K562 (cell line): ENCODE results near the gene AMIGO1. TPM values are rescaled to one million over a fixed set of nuclear protein-coding genes. Genes with fewer than 3 reads are reported as not detected.

Source experiments
- ADNP ChIP-seq: fragments of 200-800 bp; sonication (Bioruptor generic); IDR thresholded peaks from 2 replicates; pipeline ENCODE4 v1.6.1; 2016; ENCODE audit warnings: missing genetic modification characterization, missing compliant biosample characterization
- CTBP1 ChIP-seq: fragments of 450-650 bp; IDR thresholded peaks from 2 replicates; pipeline ENCODE4 v1.6.1; 2016; ENCODE audit warnings: borderline replicate concordance
- E2F6 ChIP-seq, 2 experiments: IDR thresholded peaks; 2 replicates each; pipeline ENCODE4 v1.6.1; 2011; ENCODE audit warnings: borderline replicate concordance in 1 of 2, control low read depth in 1 of 2, low read depth in 1 of 2, low read length in 1 of 2, mild to moderate bottlenecking in 1 of 2, mixed read lengths in 1 of 2, moderate library complexity in 1 of 2; ENCODE audit not compliant: insufficient read depth in 1 of 2, insufficient read length in 1 of 2, poor library complexity in 1 of 2, severe bottlenecking in 1 of 2; ENCODE audit errors: extremely low read depth in 1 of 2
- HMGN3 ChIP-seq: IDR thresholded peaks from 2 replicates; pipeline ENCODE4 v1.6.1; 2011; ENCODE audit warnings: borderline replicate concordance, low read depth, mild to moderate bottlenecking, mixed read lengths, low read length; ENCODE audit not compliant: insufficient read length; ENCODE audit errors: extremely low read depth
- HNRNPK ChIP-seq: fragments of 200-400 bp; formaldehyde crosslinking; IDR thresholded peaks from one replicate; pipeline ENCODE4 v1.6.1; 2018; ENCODE audit warnings: mild to moderate bottlenecking, low read depth, low read length; ENCODE audit not compliant: poor library complexity, severe bottlenecking
- KAT7 ChIP-seq: sonication (generic); formaldehyde crosslinking; IDR thresholded peaks from 2 replicates; pipeline ENCODE4 v1.8.0; 2022; ENCODE audit warnings: missing genetic modification reagents, mild to moderate bottlenecking, borderline replicate concordance
- MEF2D ChIP-seq: conservative IDR thresholded peaks from 2 replicates; pipeline ENCODE4 v1.6.1; 2016; ENCODE audit warnings: low read depth, missing genetic modification characterization, missing compliant biosample characterization
- NFE2L1 ChIP-seq: fragments of 450-650 bp; IDR thresholded peaks from 2 replicates; pipeline ENCODE4 v1.6.1; 2016; ENCODE audit warnings: missing genetic modification characterization, low read depth, mild to moderate bottlenecking, missing compliant biosample characterization, moderate library complexity, borderline replicate concordance
- NR4A1 ChIP-seq, 2 experiments: fragments of 250-450 bp in 1 of 2; fragments of 450-650 bp in 1 of 2; sonication (Bioruptor Pico) in 1 of 2; IDR thresholded peaks; 2 replicates each; pipeline versions ENCODE4 v1.4.0 to v1.6.1; 2016 to 2020; ENCODE audit warnings: mild to moderate bottlenecking in 2 of 2, missing compliant biosample characterization in 1 of 2, missing genetic modification characterization in 1 of 2, moderate library complexity in 1 of 2
- PYGO2 ChIP-seq: fragments of 450-650 bp; IDR thresholded peaks from 2 replicates; pipeline ENCODE4 v1.6.1; 2016; ENCODE audit warnings: mild to moderate bottlenecking, missing genetic modification characterization, moderate library complexity, missing compliant biosample characterization
- RAD51 ChIP-seq: fragments of 450-650 bp; IDR thresholded peaks from 2 replicates; pipeline ENCODE4 v1.7.1; 2016; ENCODE audit warnings: low read depth, mild to moderate bottlenecking, borderline replicate concordance
- SMAD1 ChIP-seq: fragments of 150-350 bp; IDR thresholded peaks from 2 replicates; pipeline ENCODE4 v1.6.1; 2014; ENCODE audit warnings: low read length, low read depth; ENCODE audit not compliant: partially characterized antibody
- SMC3 ChIP-seq: conservative IDR thresholded peaks from 2 replicates; pipeline ENCODE4 v1.6.1; 2011; ENCODE audit warnings: low read depth, low read length, improper control_type of control experiment; ENCODE audit not compliant: insufficient read depth
- XRCC5 ChIP-seq: fragments of 200-400 bp; formaldehyde crosslinking; IDR thresholded peaks from 2 replicates; pipeline ENCODE4 v1.6.1; 2017; ENCODE audit warnings: low read depth, mild to moderate bottlenecking, low read length
- ZNF140 ChIP-seq: fragments of 250-450 bp; sonication (Bioruptor Pico); IDR thresholded peaks from 2 replicates; pipeline ENCODE4 v1.8.0; 2021; ENCODE audit warnings: moderate library complexity, mild to moderate bottlenecking, inconsistent platforms
- ZNF589 ChIP-seq: fragments of 200-800 bp; sonication (Bioruptor generic); IDR thresholded peaks from 2 replicates; pipeline ENCODE4 v1.6.1; 2016; ENCODE audit warnings: low read depth, missing genetic modification characterization, missing compliant biosample characterization
- ZNF76 ChIP-seq: fragments of 250-450 bp; sonication (Bioruptor Pico); IDR thresholded peaks from 2 replicates; pipeline ENCODE4 v1.4.0; 2020; ENCODE audit warnings: mild to moderate bottlenecking, moderate library complexity, borderline replicate concordance
- ZNF780A ChIP-seq: fragments of 250-450 bp; sonication (Bioruptor Pico); IDR thresholded peaks from 2 replicates; pipeline ENCODE4 v1.5.0; 2021; ENCODE audit warnings: mild to moderate bottlenecking
- polyA plus RNA-seq, 8 experiments: library from polyadenylated mRNA; depleted of rRNA in 4 of 8; stranded (reverse) in 5 of 8; unstranded in 3 of 8; fragments of >200 nt; fragmentation: Nextera tagmentation in 2 of 8; fragmentation: Illumina TruSeq in 1 of 8; extraction: Ambion mirVana in 2 of 8; extraction: Trizol in 1 of 8; gene quantifications; 2 replicates each; pipeline versions ENCODE4 v1.2.1 to v1.2.3, GENCODE V29; 2011 to 2014; ENCODE audit warnings: inconsistent platforms in 1 of 8, missing spikeins in 1 of 8
- total RNA-seq, 7 experiments: library from RNA; depleted of rRNA in 6 of 7; stranded (reverse); fragments of >200 nt in 6 of 7; fragmentation: Illumina TruSeq in 2 of 7; extraction: Trizol in 2 of 7; gene quantifications; 2 replicates each; pipeline versions ENCODE4 v1.2.1 to v1.2.3, GENCODE V29; 2011 to 2021; ENCODE audit warnings: low replicate concordance in 1 of 7
- TF ChIP-seq, protein P1 (sequence below): fragments of 450-650 bp; IDR thresholded peaks from 2 replicates; pipeline ENCODE4 v1.6.1; 2016; ENCODE audit warnings: missing biosample characterization, missing genetic modification characterization
- TF ChIP-seq, protein P2 (sequence below): fragments of 450-650 bp; IDR thresholded peaks from 2 replicates; pipeline ENCODE4 v1.6.1; 2016; ENCODE audit warnings: low read depth, mild to moderate bottlenecking, moderate library complexity
- TF ChIP-seq, protein P3 (sequence below): IDR thresholded peaks from 3 replicates; pipeline ENCODE4 v1.6.1; 2011; ENCODE audit warnings: borderline replicate concordance, mild to moderate bottlenecking; ENCODE audit not compliant: insufficient read length, insufficient read depth

The AMIGO1 gene
- total and polyA plus RNA-seq, 9 of the 15 experiments (the other 6 are each of a cell fraction or from before 2014, with no cell fraction given), result 0.24 to 1.0 (median 0.54) TPM

GRCh38 chr1:109483672-109484518 lies 25.6 kb downstream of the AMIGO1 start, which contains the start of gene ATXN7L2 (continued):
- peak; percentile 63 to 81 for TF ChIP-seq E2F6 (IDR thresholded peaks at IDR 0.05; ENCODE audit: borderline replicate concordance in 1 of 2, extremely low read depth in 1 of 2, insufficient read depth in 1 of 2, insufficient read length in 1 of 2, low read depth in 1 of 2, low read length in 1 of 2, poor library complexity in 1 of 2, severe bottlenecking in 1 of 2)
- no peak for TF ChIP-seq SMAD1
- peak; percentile 58; the same call in 1 of the 2 replicates for TF ChIP-seq RAD51
- peak; percentile 99 for TF ChIP-seq XRCC5
- peak; percentile 93 for TF ChIP-seq ZNF589 (CRISPR knock-in tag)
- TF ChIP-seq HNRNPK, result no peak
- TF ChIP-seq ADNP, result no peak
- TF ChIP-seq ZNF76 (CRISPR knock-in tag), result peak; percentile 40; the same call in 1 of the 2 replicates
- no peak; the same call in 1 of the 2 replicates for TF ChIP-seq NR4A1 (CRISPR knock-in tag; IDR thresholded peaks at IDR 0.05)
- TF ChIP-seq NR4A1 (tag; IDR thresholded peaks at IDR 0.05), result no peak
- TF ChIP-seq NFE2L1 (tag), result no peak
- peak; percentile 70; the same call in 1 of the 2 replicates for TF ChIP-seq MEF2D (tag)
- peak; percentile 84 for TF ChIP-seq CTBP1
- no peak for TF ChIP-seq ZNF780A (CRISPR knock-in tag)
- no peak for TF ChIP-seq ZNF140 (CRISPR knock-in tag)
- TF ChIP-seq, protein P1, sequence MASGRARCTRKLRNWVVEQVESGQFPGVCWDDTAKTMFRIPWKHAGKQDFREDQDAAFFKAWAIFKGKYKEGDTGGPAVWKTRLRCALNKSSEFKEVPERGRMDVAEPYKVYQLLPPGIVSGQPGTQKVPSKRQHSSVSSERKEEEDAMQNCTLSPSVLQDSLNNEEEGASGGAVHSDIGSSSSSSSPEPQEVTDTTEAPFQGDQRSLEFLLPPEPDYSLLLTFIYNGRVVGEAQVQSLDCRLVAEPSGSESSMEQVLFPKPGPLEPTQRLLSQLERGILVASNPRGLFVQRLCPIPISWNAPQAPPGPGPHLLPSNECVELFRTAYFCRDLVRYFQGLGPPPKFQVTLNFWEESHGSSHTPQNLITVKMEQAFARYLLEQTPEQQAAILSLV (tag), result no peak
- TF ChIP-seq, protein P2, sequence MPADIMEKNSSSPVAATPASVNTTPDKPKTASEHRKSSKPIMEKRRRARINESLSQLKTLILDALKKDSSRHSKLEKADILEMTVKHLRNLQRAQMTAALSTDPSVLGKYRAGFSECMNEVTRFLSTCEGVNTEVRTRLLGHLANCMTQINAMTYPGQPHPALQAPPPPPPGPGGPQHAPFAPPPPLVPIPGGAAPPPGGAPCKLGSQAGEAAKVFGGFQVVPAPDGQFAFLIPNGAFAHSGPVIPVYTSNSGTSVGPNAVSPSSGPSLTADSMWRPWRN, result no peak
- no peak for TF ChIP-seq KAT7
- no peak for TF ChIP-seq PYGO2 (tag)
- TF ChIP-seq, protein P3, sequence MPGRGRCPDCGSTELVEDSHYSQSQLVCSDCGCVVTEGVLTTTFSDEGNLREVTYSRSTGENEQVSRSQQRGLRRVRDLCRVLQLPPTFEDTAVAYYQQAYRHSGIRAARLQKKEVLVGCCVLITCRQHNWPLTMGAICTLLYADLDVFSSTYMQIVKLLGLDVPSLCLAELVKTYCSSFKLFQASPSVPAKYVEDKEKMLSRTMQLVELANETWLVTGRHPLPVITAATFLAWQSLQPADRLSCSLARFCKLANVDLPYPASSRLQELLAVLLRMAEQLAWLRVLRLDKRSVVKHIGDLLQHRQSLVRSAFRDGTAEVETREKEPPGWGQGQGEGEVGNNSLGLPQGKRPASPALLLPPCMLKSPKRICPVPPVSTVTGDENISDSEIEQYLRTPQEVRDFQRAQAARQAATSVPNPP, result no peak
- TF ChIP-seq SMC3, result no peak
- TF ChIP-seq HMGN3, result peak; percentile 61
